ENCODE measurements around the gene TLCD1.

- TF ChIP-seq CTCF (IDR thresholded peaks at IDR 0.05; ENCODE audit: extremely low read depth in 1 of 2, insufficient read depth in 1 of 2, low read depth in 1 of 2, low read length in 2 of 2) (no peak), EZH2 (IDR thresholded peaks at IDR 0.05; ENCODE audit: borderline replicate concordance, low read depth, low read length, severe bottlenecking) (no peak)
Observed at GRCh38 chr17:28722417-28723158, 3.4 kb downstream of the TLCD1 start.
